HAP-1 (cell line): Measurements from ENCODE around the gene CYP19A1.

Experiments used
- DNase-seq, 2 experiments: peaks; one replicate each; pipeline ENCODE4 v3.0.0-alpha.2; 2016 to 2020; ENCODE audit warnings: low spot score in 2 of 2
- H3K27me3 ChIP-seq: fragments of 250-450 bp; sonication (Bioruptor Pico); 2 replicates; pipeline ENCODE4 v1.5.1; 2020; ENCODE audit warnings: low read depth, mild to moderate bottlenecking, moderate library complexity
- H3K36me3 ChIP-seq: fragments of 250-450 bp; sonication (Bioruptor Pico); replicated peaks from 2 replicates; pipeline ENCODE4 v1.5.1; 2020; ENCODE audit warnings: mild to moderate bottlenecking
- H3K4me1 ChIP-seq: fragments of 250-450 bp; sonication (Bioruptor Pico); 2 replicates; pipeline ENCODE4 v1.5.1; 2020; ENCODE audit warnings: mild to moderate bottlenecking
- H3K4me3 ChIP-seq: fragments of 250-450 bp; sonication (Bioruptor Pico); 2 replicates; pipeline ENCODE4 v1.5.1; 2020; ENCODE audit warnings: mild to moderate bottlenecking, moderate library complexity
- H3K9me3 ChIP-seq: fragments of 250-450 bp; sonication (Bioruptor Pico); 2 replicates; pipeline ENCODE4 v1.5.1; 2020; ENCODE audit warnings: mild to moderate bottlenecking, moderate library complexity
- in situ Hi-C: fragments of 300-500 bp; cut with MboI; formaldehyde crosslinking; loops from 3 replicates; pipeline ENCODE4 v1.14.3; 2020; ENCODE audit warnings: low sequenced_read_pairs, inconsistent platforms, mixed read lengths

CYP19A1 gene

GRCh38 chr15:51171634-51171932, 166.8 kb downstream of the CYP19A1 start:
- H3K4me3 ChIP-seq = no peak overlapping the region
- in situ Hi-C loops = no loop called here
- no peaks in the 10 kb centered on the region for H3K36me3 ChIP-seq
- H3K27me3 ChIP-seq = peaks cover 3% of the 10 kb centered on the region; the same call in 1 of the 2 replicates
- no peak for DNase-seq
- H3K9me3 ChIP-seq = no peaks in the 10 kb centered on the region
- no peaks in the 10 kb centered on the region for H3K4me1 ChIP-seq

GRCh38 chr15:51170882-51171633, 167.3 kb downstream of the CYP19A1 start:
- in situ Hi-C loops = no loop called here
- Histone ChIP-seq H3K4me3 (no peak overlapping the region), H3K4me1 (no peaks in the 10 kb centered on the region), H3K27me3 (peaks cover 3% of the 10 kb centered on the region; the same call in 1 of the 2 replicates), H3K9me3 (no peaks in the 10 kb centered on the region), H3K36me3 (no peaks in the 10 kb centered on the region)
- DNase-seq = no peak

GRCh38 chr15:51168700-51169099, 169.7 kb downstream of the CYP19A1 start:
- in situ Hi-C loops = loop anchor here (10.0 kb wide), 1 partner anchor 226 kb away; no protein-coding TSS in a partner anchor
- no peak for DNase-seq
- Histone ChIP-seq H3K9me3 (no peaks in the 10 kb centered on the region), H3K4me1 (no peaks in the 10 kb centered on the region), H3K27me3 (peaks cover 12% of the 10 kb centered on the region), H3K36me3 (no peaks in the 10 kb centered on the region), H3K4me3 (no peak overlapping the region)

- H3K4me3 ChIP-seq = no peak overlapping the region
- no peak for DNase-seq
- in situ Hi-C loops = loop anchor here (10.0 kb wide), 1 partner anchor 231 kb away; no protein-coding TSS in a partner anchor
These were observed 174.6 kb downstream of the CYP19A1 start for GRCh38 chr15:51163843-51164242.

GRCh38 chr15:51162865-51163762, 175.3 kb downstream of the CYP19A1 start:
- DNase-seq = peak; percentile 43 to 81
- Histone ChIP-seq H3K36me3 (no peaks in the 10 kb centered on the region), H3K4me1 (no peaks in the 10 kb centered on the region), H3K9me3 (no peaks in the 10 kb centered on the region; the same call in 1 of the 2 replicates), H3K4me3 (no peak overlapping the region), H3K27me3 (peaks cover 9% of the 10 kb centered on the region)
- in situ Hi-C loops = loop anchor here (10.0 kb wide), 1 partner anchor 232 kb away; no protein-coding TSS in a partner anchor

More at GRCh38 chr15:51163843-51164242, 174.6 kb downstream of the CYP19A1 start:
- H3K9me3 ChIP-seq = no peaks in the 10 kb centered on the region; the same call in 1 of the 2 replicates
- H3K4me1 ChIP-seq = no peaks in the 10 kb centered on the region
- peaks cover 9% of the 10 kb centered on the region for H3K27me3 ChIP-seq
- H3K36me3 ChIP-seq = no peaks in the 10 kb centered on the region

- in situ Hi-C loops = loop anchor here (10.0 kb wide), 1 partner anchor 233 kb away; no protein-coding TSS in a partner anchor
- Histone ChIP-seq H3K9me3 (no peaks in the 10 kb centered on the region; the same call in 1 of the 2 replicates), H3K4me3 (no peak overlapping the region), H3K4me1 (no peaks in the 10 kb centered on the region), H3K27me3 (peaks cover 9% of the 10 kb centered on the region), H3K36me3 (no peaks in the 10 kb centered on the region)
- no peak for DNase-seq
These were observed 176.7 kb downstream of the CYP19A1 start for GRCh38 chr15:51161491-51162220.

GRCh38 chr15:51160484-51160883, 177.9 kb downstream of the CYP19A1 start:
- H3K4me1 ChIP-seq = no peaks in the 10 kb centered on the region
- H3K36me3 ChIP-seq = no peaks in the 10 kb centered on the region
- DNase-seq = no peak
- no peaks in the 10 kb centered on the region; the same call in 1 of the 2 replicates for H3K9me3 ChIP-seq
- in situ Hi-C loops = loop anchor here (10.0 kb wide), 1 partner anchor 234 kb away; no protein-coding TSS in a partner anchor
- peaks cover 9% of the 10 kb centered on the region for H3K27me3 ChIP-seq
- H3K4me3 ChIP-seq = no peak overlapping the region
